Ascending aorta (tissue), 2 donors: ENCODE results near the gene OPTC. TPM values are rescaled to one million over a fixed set of nuclear protein-coding genes. Genes with fewer than 3 reads are reported as not detected.

Experiments used
- DNase-seq, 2 donors: peaks; one replicate each; pipeline ENCODE4 v3.0.0-alpha.2; 2019; ENCODE audit warnings: low spot score in 2 of 2
- H3K27ac ChIP-seq, 2 donors: fragments of 200-600 bp; sonication (generic); one replicate each; pipeline ENCODE4 v1.5.1; 2016 to 2017; ENCODE audit warnings: mild to moderate bottlenecking in 1 of 2
- H3K27me3 ChIP-seq: fragments of 200-600 bp; sonication (generic); one replicate; pipeline ENCODE4 v1.5.1; 2017
- H3K36me3 ChIP-seq, 2 donors: fragments of 200-600 bp; sonication (generic); one replicate each; pipeline ENCODE4 v1.5.1; 2016
- H3K4me1 ChIP-seq, 2 donors: fragments of 200-600 bp; sonication (generic); one replicate each; pipeline ENCODE4 v1.5.1; 2016 to 2017; ENCODE audit warnings: mild to moderate bottlenecking in 1 of 2
- H3K4me3 ChIP-seq, 2 donors: fragments of 200-600 bp; sonication (generic); one replicate each; pipeline ENCODE4 v1.5.1; 2016 to 2017; ENCODE audit warnings: mild to moderate bottlenecking in 1 of 2
- H3K9me3 ChIP-seq, 2 donors: fragments of 200-600 bp; sonication (generic); one replicate each; pipeline ENCODE4 v1.5.1; 2016
- CTCF ChIP-seq, 3 experiments: fragments of 200-600 bp in 2 of 3; fragments of 450-650 bp in 1 of 3; sonication (generic) in 2 of 3; IDR thresholded peaks; one replicate each; pipeline ENCODE4 v1.5.1; 2016 to 2019; ENCODE audit warnings: antibody characterized with exemption in 3 of 3, mild to moderate bottlenecking in 1 of 3, moderate library complexity in 1 of 3
- intact Hi-C: fragments of 100-400 bp; cut with DNase I; formaldehyde crosslinking; loops from one replicate; pipeline ENCODE4 v1.15.1; 2023
- total RNA-seq: library from RNA; depleted of rRNA; stranded (reverse); fragments of >200 nt; gene quantifications from one replicate; pipeline ENCODE4 v1.1.0, GENCODE V29; 2016

Gene OPTC
- total RNA-seq, 1 donor from 2014 or later = not detected

- Histone ChIP-seq H3K27me3 (no peaks in the 10 kb centered on the region), H3K27ac (no peak overlapping the region), H3K9me3 (no peaks in the 10 kb centered on the region), H3K4me1 (peaks cover 6 to 13% of the 10 kb centered on the region in 2 donors), H3K4me3 (no peak overlapping the region), H3K36me3 (peaks cover 15 to 27% of the 10 kb centered on the region in 2 donors)
- intact Hi-C loops = no loop called here
- no peak for DNase-seq
- TF ChIP-seq CTCF (IDR thresholded peaks at IDR 0.05) = no peak
These were observed 2.3 kb upstream of the OPTC start for GRCh38 chr1:203491664-203492063.

GRCh38 chr1:203492082-203492747 lies 1.7 kb upstream of the OPTC start:
- Histone ChIP-seq H3K9me3 (no peaks in the 10 kb centered on the region), H3K27me3 (no peaks in the 10 kb centered on the region), H3K36me3 (peaks cover 9 to 21% of the 10 kb centered on the region in 2 donors), H3K4me1 (peaks cover under 1 to 7% of the 10 kb centered on the region in 2 donors), H3K27ac (no peak overlapping the region), H3K4me3 (no peak overlapping the region)
- intact Hi-C loops = no loop called here
- DNase-seq = peak in 1 of 2 donors; percentile 59
- TF ChIP-seq CTCF (IDR thresholded peaks at IDR 0.05) = no peak

GRCh38 chr1:203492748-203493130 lies 1.2 kb upstream of the OPTC start:
- no peak for DNase-seq
- intact Hi-C loops = no loop called here
- Histone ChIP-seq H3K4me3 (no peak overlapping the region), H3K36me3 (peaks cover 8 to 16% of the 10 kb centered on the region in 2 donors), H3K4me1 (peaks cover 0 to 3% of the 10 kb centered on the region in 2 donors), H3K27me3 (no peaks in the 10 kb centered on the region), H3K27ac (no peak overlapping the region), H3K9me3 (no peaks in the 10 kb centered on the region)
- no peak for TF ChIP-seq CTCF (IDR thresholded peaks at IDR 0.05)

GRCh38 chr1:203495845-203496244 lies 1.9 kb downstream of the OPTC start:
- Histone ChIP-seq H3K36me3 (no peaks in the 10 kb centered on the region), H3K27me3 (no peaks in the 10 kb centered on the region), H3K4me1 (no peaks in the 10 kb centered on the region), H3K9me3 (no peaks in the 10 kb centered on the region), H3K27ac (no peak overlapping the region), H3K4me3 (no peak overlapping the region)
- DNase-seq = no peak
- no peak for TF ChIP-seq CTCF (IDR thresholded peaks at IDR 0.05)
- intact Hi-C loops = no loop called here

- intact Hi-C loops = no loop called here
- no peaks in the 10 kb centered on the region for H3K4me1 ChIP-seq
- DNase-seq = no peak
- TF ChIP-seq CTCF (IDR thresholded peaks at IDR 0.05) = no peak
- no peak overlapping the region for H3K4me3 ChIP-seq
- H3K36me3 ChIP-seq = no peaks in the 10 kb centered on the region
- H3K27me3 ChIP-seq = no peaks in the 10 kb centered on the region
- H3K9me3 ChIP-seq = no peaks in the 10 kb centered on the region
- H3K27ac ChIP-seq = no peak overlapping the region
These were observed 3.4 kb downstream of the OPTC start for GRCh38 chr1:203497269-203497777.
